Measurements from ENCODE around the gene KCTD10.
"Not testable (repeated sequence)": the region's sequence is repeated elsewhere in the genome, so short reads cannot be mapped to it uniquely, and the experiment has no call there.

Gene KCTD10

DNA sequence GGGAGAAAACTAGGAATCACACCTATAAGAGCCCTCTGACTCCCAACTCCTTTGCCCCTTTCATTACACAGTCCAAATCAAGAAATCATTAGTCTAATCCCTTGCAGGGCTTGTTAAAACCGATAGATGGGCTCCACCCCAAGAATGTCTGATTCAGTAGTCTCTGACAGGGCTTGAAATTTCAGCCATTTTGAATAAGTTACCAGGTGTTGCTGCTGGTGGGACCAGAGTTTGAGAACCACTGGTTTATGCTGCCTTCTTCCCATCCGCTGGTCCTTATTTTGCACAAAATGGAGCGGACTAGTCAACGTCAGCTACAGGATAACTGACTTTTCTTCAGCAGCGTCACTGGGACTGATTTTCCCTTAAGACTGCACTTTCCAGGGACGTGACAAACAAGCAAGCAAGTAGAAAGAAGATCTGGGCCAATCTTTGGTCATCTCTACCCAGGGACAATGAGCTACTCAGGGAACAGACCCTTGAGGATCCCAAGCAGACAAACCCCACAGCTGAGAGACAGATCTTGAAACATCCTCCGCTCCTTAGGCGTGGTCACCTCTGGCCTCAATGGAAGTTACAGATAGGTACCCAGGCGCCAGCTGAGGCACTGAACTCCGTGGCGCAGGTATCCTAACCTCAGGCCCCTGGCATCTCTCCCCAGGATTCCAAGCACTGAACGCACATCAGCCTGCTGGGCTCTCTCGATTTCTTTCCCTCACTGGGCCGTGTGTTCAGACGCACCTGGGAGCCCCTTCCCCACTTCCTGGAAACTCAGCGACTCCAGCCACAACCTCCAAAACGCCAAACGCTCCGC, 900 bp downstream of the KCTD10 start:
- DNase-seq, result no peak
- intact Hi-C loops (cut with DNase I), result loop anchor here (5.0 kb wide), 1 partner anchor 49 kb away; no protein-coding TSS in a partner anchor

DNA sequence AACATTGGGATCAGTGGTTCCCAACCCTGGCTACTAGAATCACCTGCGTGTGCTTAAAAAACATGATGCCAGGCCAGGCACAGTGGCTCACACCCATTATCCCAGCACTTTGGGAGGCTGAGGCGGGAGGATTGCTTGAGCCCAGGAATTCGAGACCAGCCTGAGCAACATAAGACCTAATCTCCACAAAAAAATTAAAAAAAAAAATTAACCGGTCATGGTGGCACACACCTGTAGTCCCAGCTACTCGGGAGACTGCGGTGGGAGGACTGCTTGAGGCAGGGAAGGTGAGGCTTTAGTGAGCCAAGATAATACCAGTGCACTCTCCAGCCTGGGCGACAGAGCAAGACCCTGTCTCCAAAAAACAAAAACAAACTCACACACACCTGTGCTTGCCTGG, 2.0 kb downstream of the KCTD10 start:
- no peak for DNase-seq
- intact Hi-C loops (cut with DNase I), result loop anchor here (5.0 kb wide), 1 partner anchor 48 kb away; no protein-coding TSS in a partner anchor

DNA sequence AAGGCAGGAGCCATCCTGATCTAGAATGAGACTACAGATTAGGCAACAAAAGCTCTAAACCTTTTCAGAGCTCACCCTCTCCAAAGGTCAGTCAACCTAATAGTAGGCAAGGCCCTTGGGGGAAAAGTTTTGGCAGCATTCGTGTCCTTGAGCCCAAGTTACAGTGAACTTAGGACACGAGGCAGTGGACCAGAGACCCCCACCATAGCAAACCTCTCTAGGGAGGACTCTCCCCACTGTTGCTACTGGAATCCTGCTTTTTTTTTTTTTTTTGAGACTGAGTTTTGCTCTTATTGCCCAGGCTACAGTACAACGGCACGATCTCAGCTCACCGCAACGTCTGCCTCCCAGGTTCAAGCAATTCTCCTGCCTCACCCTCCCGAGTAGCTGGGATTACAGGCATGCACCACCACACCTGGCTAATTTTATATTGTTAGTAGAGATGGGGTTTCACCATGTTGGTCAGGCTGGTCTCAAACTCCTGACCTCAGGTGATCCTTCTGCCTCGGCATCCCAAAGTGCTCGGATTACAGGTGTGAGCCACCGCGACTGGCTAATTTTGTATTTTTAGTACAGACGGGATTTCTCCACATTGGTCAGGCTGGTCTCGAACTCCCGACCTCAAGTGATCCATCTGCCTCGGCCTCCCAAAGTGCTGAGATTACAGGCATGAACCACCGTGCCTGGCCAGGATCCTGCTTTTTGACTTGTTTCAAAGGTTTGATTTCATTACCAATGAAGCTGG, 3.4 kb downstream of the KCTD10 start:
- intact Hi-C loops (cut with DNase I); DNase-seq: not testable (repeated sequence)

DNA sequence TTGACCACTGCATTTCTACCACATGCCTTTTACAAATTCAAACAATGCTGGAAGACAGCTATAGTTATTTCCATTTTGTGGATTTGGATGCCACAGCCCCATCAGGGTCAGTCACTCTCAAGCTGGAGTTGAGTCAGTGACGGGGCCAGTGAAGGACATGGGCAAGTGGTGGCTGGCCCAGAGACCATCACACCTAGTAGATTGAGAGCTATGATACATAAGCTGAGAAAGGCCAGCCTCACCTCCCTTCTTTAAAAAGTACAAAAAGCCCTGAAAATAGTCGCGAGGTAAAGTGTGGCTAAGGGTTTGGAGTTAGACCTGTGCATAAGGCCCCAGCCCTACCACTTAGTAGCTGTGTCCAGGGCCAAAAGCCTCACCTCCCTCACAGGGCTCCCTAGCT, 4.1 kb downstream of the KCTD10 start:
- intact Hi-C loops (cut with DNase I), result no loop called here

DNA sequence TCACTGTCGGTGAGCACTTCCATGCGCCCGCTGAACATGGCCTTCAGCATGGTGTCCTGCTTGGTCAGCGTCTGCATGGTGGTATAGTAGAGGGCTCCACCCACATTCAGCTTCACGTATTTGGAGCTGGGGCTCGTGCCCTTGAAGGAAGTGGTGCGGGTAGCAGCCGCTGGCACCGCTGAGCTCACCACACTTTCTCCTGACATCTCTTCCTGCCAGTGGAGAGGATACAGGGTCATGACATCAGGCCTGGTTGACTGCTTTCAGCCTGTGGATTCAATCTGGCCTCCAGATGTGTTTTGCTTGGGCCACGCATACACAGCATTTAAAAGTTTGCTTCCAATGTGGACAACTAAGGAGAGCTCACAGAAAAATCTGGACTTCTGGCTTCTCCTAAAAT, 7.6 kb downstream of the KCTD10 start:
- intact Hi-C loops (cut with DNase I), result no loop called here
- DNase-seq, result no peak

More for the DNA sequence above, 4.1 kb downstream of the KCTD10 start:
- no peak for DNase-seq

DNA sequence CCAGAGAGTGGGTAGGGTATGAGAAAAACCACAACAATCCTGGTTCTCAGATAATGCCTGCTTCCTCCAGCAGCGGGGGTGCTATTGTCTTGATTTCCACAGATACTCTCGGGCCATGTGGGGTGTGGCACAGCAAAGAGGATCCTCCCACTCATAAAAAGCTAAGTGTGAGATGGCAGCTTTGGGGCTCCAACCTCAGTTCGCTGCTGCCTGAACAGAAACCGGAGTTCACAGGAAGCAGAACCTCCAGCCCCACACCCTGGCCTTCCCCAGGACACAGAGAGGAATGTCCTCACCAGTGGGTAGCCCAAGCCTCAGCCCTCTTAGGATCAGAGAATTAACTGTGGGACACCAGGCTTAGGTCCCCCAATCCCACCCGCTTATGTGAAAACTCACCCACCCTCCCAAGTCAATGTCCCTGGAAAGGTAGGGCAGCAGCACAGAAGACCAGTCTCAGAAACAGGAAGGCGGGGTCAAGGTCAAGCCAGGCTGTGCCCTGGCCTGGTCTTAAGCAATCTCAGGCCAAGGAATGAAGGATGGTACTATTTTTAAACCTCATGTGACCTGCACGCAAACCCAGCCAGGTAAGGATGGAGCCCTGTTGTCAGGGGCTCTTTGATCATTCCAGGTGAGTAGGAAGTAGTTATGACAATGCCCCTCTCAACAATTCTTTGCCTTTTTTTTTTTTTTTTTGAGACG, 9.0 kb downstream of the KCTD10 start:
- intact Hi-C loops (cut with DNase I), result no loop called here
- DNase-seq, result no peak

DNA sequence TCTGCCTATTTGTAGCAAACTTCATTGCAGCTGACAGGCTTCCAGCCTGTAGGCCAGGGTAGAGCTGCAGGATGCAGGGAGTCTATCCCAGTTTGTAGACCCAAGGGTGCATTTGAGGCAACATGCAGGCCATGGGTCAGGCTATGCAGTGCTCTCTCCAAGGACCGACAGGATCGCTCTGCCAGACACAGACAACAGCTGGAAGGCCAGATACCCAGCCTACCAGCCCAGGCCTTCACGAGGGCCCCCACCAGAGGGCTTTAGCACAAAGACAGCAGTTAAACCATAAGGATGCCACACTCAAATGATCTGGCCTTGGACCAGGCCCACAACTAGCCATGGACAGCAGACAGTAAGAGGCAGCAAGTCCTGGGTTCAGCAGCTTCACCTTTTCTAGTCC, 10.3 kb downstream of the KCTD10 start:
- no peak for DNase-seq
- intact Hi-C loops (cut with DNase I), result no loop called here

DNA sequence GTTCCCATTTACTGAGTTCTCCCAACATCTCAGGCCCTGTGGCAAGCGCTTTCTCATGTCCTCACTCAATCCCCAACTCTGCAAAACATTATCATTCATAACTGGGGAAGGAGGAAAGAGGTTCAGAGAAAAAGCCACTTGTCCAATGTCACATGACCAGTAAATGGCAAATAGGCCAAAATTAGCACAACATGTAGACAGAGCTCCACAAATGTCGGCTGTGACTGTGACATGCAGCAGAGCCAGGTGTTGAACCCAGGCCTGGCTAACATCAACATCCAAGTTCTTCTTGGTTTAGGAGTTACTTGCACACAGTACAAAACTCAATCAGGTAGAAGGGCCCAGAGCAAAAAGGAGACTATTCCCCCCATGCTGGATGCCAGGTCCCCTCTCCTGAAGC, 10.8 kb downstream of the KCTD10 start:
- DNase-seq, result no peak
- intact Hi-C loops (cut with DNase I), result no loop called here

DNA sequence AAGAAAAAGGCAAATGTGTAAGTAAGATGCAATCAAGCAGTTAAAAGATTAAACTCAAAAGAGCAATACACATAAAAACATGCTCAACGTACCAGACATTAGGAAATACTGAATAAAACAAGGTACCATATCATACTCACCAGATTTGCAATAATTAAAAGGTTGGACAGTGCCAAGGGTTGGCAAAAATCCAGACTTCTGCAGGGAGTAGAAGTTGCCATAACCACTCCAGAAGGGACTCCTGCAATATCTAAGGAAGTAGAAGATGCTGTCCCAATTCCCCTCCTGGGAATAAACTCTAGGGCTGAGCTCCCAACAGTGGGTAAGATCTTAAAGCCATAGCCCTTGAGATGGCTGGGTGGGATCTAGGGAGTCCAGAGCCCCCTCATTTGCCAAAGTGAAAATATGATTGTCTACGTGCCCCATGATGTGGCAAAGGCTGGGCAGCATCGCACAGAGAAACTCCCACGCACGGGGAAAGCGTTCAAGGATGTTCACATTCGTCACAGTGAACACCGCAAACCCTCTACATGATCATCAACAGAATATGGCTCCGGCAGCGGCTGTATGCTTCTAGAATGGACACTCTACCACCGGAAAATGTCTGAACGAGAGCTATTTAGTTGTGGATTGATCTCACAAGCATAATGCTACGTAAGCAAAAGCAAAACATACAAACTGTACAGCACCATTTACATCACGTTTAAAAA, 12.3 kb downstream of the KCTD10 start:
- intact Hi-C loops (cut with DNase I), result no loop called here
- DNase-seq, result no peak

DNA sequence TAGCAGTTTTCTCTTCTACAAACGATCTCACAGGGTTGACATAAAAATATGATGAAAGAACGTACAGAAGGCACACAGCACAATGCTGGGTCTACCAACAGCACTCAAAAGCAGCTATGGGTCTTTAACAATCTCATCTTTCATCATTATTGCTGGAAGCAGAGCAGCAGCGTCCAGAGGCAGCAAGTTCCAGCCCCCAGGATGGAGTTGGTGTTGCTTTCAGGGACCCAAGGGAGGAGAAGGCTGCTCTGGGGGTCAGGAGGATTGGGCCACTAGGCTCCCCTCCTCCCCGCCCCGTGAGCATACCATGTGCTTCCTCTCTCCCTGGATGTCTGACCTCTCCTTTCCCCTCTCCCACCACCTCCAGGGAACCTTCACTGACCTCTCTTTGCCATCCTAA, 13.3 kb downstream of the KCTD10 start:
- intact Hi-C loops (cut with DNase I), result no loop called here
- no peak for DNase-seq

DNA sequence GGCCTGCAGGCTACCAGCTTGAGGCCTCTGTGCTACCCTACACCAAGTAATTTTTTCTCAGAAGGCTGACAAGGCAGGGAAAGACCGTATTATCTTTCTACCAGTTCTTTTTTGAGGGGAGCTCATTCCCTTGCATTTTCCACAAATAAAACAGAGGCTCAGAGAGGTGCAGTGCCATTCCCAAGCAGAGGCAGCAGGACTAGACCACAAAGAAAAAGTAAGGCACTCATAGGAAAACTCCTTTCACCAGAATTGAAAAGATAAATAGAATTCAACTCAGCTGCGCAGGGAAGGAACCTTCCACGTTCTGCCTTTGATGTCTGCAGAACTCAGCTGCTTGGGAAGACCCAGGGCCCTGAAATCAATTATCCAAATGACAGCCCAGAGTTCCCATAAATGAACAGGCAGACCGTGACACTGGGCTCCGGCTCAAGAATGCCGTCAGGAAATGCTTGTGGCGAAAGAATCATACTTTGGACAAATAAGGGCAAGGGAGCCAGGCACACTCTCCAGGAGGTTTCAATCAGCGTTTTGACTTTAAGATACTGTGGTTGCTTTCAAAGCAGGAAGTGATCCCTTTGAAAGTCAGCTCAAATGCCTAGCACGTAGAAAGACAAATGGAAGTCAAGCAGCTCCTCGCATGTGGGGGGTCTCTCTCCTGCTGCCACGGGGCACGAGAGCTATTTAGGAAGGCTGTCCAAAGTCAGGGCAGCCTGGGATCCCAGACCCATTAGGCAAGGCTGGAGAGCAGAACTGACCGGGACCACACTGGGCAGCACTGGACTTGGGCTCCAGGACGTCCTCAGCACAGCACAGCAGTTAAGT, 14.0 kb downstream of the KCTD10 start:
- no peak for DNase-seq
- intact Hi-C loops (cut with DNase I), result no loop called here

DNA sequence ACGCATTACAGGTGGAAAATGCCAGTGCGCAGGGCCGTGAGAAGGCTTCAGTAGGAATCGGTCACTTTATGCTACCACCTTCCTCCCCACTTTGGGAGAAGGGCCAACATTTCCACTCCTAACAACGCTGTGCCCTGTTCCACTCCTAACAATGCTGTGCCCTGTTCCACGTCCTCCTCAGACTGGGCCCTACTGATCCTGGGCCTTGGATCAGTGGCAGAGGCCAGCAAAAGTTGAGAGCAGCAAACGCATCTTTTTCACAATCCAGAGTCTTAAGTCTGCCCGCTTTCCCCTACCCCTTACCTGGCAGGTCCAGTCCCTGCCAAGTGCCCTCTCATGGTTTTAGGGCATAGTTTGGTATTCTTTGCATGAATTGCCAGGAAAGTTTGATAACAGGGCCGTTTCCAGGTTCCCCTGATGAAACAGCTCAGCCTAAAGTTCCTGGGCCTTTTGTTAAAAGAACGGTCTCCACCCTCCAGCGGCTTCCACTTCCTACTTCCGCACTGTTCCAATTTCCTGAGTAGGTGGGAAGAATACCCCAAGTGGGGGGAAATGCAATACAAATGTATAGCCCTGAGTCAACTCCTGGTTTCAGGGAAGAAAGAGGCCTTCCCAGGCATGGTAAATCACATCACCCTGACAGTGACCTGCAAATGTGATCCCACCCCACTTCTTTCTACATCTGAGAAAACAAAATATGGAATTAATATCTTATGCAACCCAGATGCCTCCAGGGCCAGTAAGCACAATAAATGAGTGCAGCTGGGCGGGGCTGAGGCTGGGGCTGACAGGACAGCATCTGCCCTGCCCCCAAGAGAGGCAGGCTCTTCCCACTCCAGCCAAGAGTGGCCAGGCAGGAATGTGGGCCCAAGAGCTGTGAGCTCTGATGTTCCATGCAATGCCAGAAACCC, 15.0 kb downstream of the KCTD10 start:
- peak in 3 of 10 donors; percentile 23 to 58 (median 44) for DNase-seq
- intact Hi-C loops (cut with DNase I), result no loop called here

DNA sequence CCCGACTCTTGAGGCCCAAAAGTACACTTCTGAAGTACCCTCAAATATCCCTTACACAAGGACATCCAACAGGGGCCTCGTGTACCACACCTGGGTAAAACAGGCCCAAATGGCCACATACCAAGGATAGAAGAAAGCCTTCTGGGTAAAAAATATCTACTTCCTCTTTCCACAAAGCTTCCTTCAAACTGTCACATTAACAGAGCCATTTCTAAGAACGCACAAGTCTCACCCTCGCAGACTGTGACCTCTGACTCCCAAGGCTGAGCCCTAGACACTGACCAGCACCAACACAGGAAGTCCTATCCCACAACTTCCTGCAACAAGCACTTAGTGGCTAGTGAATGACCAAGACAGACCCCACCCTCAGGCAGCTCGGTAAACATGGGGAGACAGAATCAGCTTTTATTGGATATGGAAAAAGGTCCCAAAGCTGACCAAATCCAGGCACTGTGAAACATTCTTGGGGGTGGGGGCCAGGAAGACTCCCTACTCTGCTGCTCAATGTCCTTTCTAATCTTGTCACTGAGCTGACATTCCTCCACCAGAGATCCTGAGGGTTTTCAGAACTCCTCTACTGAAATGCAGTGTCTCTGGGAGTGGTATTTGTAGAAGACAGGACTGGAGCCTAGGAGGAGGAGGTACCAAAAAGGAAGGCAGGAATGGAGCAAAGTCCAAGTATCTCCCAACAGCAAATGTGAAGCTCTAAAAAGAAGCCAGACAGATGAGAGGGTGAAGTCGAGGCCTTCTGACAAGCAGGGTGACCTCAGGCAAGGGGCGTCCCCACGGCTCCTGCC, 15.9 kb downstream of the KCTD10 start:
- intact Hi-C loops (cut with DNase I), result no loop called here
- DNase-seq, result no peak

DNA sequence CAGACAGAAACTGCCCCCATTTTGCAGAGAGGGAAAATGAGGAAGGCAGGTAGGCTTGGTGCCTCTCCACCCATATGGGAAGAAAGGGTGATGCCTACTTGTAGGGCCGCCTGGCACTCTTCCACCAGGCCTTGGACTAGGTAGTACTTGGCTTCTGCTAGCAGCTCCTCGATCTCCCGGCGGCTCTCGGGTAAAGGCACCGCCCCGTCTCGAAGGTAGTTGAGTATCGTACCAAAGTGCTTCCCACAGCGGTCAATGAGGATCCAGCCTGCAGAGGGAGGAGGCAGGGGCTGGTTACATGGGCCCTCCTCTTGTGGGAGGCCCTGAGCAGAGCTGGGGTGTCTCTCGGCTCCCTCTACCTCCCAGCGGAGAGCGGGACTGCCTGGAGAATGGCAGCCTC, 16.6 kb downstream of the KCTD10 start:
- intact Hi-C loops (cut with DNase I), result no loop called here
- DNase-seq, result no peak

DNA sequence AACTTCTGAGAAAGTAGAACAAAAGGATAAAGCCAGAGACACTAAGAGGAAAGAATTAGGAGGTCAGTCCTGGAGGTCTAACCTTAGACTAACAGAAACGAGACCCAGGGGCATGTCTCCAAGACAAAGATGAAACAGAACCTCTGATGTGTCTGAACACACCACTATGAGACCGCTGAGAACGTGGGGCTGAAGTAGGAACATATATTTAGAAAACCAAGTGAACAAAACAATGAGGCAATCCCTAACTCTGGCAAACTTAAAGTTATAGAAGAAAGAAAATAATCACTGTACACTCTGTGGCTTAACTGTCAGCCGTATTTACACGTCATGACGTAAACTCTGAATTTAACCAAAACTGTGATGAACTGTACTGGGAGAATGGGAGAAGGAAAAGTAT, 17.9 kb downstream of the KCTD10 start:
- intact Hi-C loops (cut with DNase I), result no loop called here
- no peak for DNase-seq

DNA sequence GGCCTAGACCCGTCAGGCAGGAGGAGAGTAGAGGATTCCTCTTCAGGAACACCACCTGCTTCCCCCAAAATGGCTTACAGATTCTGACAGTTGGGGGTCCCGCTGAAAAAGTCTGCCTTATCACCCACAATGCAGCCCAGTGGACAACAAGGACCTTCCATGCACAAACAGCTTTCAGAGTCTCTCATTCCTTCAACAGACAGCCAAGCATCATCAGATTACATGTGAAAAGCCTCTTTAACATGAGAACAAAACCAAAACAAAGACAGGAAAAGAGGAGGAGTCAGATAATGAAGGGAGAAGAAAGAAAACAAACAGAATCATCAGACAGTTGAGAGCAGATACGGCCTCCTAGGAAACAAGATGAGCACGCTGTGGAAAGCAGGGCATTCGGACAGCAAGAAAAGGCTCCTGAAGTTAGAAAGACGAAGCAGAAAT, 18.3 kb downstream of the KCTD10 start:
- no peak for DNase-seq
- intact Hi-C loops (cut with DNase I), result no loop called here

DNA sequence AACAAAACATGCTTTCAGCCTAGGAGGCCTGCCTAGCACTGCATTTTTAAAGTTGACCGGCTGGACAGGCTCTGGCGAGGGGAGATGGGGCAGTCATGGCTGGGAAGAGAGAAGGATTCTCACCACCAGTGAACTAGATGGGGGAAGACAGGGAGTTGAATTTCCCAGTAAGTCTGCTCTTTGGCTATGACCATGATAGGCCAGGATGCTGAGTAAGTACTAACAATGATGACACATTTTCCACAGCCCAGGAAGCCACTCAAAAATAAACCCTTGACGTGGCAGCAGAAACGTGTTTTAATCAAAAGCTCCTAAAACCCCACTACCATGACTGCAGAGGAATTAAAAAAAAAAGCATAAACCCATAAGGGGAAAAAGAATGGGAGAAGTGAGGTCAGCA, 19.0 kb downstream of the KCTD10 start:
- intact Hi-C loops (cut with DNase I), result no loop called here
- DNase-seq, result no peak

DNA sequence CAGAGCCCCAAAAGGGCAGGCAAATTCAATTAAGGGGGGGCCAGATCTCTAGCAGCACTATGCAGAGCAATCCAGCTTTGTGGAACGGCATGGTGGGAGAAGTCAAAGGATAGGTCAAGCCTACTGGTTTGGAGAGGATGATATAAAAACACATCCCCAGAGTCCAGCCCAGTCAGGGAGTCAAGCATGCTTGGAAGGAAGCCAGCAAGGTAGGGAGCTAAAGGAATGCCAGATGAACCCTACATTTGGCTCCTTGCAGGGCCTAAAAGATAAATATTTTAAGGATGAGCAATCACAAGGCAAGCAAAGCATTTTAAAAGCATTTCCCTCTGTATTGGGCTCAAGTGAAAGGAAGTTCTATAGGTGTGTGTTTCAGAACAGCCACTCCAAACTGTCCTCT, 21.4 kb downstream of the KCTD10 start:
- intact Hi-C loops (cut with DNase I), result no loop called here
- no peak for DNase-seq
